Effector CD4-positive, alpha-beta T cell (primary cell): Measurements from ENCODE around the gene DENND1B.

Source experiments
- DNase-seq: peaks from one replicate; pipeline ENCODE4 v3.0.0-alpha.2; 2020

The DENND1B gene

DNA sequence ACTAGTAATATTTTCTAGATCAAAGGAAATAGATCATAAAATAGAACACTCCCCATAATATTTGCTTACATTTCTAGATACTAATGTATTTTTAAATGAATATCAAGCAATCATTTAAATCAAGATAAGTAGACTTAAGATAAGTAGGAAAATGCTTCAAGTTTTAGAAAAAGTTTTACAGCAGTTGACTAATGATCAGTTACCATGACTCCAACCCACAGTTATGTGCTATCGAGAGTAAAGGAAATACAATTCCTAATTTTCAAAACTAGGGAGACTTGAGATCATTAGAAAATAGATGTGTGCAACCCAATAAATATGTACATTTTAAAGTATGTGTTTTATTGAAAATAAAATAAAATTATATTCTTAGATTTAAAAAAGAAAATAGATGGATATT is 95.0 kb downstream of the DENND1B start:
- no peak for DNase-seq

DNA sequence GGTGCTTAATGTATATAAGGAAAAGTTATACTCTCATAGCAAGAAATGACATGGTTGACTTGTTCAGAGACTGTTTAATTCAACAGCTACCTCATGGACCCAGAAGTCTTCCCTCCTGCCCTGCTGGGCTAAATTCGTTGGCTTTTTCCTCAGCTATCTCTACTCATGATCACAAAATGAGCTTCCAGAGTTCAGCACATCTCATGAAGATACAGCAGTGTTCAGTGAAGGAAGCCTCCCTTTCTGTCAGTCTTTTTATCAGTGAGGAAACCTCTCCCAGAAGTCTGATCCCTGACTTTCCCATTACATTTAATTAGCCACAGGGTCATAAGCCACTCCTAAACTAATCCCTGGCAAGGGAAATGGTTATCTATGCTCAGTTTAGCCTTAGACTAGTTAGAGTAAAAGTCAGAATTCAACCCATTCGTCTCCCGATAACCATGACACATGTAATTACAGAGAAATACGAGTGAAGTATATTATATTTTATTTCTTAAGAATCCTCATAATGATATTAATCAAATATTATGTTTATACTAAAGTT is 97.5 kb downstream of the DENND1B start:
- DNase-seq = no peak

DNA sequence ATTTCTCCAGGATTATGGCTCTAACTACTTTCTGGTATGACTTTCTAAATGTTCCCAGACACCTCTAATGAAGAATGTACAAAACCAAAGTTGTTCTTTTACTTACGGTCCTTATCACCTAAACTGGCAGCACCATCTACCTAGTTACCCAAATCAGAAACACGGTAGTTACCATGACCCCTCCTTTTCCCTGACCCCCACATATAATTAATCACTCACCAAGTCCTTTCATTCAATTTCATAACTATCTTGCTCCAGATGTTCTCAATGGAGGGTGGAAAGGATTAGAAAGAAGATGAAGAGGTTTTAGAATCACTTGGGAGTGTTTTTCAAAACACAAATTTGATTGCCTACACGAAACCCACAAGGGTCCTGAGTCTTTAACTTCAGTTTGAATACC is 98.0 kb downstream of the DENND1B start:
- DNase-seq = no peak

DNA sequence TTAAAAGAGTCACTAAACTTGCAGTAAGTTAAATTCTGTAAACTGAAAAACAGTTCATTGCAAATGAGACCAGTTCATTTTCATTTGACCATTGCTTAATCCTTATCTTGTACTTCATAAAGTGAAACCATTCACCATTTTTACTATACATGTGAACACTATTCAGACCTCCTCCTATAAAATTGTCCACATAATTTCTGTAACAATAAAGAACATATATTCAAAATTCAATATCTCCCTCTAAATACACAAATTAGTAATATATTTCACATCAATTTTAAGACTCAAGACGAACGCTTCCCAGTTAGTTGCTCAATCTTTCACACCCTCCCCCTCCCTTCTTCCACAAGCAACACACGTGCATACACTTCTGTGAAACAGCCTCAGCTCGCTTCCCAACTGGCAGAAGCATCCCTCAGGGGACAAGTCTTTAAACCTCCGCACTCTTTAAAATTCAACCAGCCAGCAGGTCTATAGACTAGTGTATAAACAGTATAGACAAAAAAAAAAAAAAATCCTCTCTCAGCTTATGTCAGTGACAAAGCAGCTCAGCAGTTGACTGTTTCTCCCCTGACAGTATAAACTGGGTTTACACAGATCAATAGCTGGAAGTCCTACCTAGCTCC is 99.6 kb downstream of the DENND1B start:
- DNase-seq = no peak

DNA sequence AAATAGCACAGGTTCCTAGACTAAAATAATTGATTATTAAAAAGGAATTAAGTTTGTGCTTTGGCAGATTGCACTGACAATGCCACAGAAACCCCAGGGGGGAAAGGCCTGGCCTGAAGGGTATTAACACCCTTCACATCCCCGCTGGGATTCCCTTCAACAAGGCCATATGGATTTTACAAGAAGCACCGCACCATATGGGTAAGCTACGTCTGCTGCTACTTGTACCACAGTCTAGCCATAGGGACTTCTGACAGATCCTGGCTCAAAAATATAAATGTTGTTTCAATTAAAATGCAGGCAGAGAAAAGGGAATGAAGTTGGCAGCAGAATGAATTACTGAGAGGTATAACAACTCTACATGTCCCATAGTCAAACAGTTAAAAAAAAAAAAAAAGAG is 101.0 kb downstream of the DENND1B start:
- DNase-seq = no peak

DNA sequence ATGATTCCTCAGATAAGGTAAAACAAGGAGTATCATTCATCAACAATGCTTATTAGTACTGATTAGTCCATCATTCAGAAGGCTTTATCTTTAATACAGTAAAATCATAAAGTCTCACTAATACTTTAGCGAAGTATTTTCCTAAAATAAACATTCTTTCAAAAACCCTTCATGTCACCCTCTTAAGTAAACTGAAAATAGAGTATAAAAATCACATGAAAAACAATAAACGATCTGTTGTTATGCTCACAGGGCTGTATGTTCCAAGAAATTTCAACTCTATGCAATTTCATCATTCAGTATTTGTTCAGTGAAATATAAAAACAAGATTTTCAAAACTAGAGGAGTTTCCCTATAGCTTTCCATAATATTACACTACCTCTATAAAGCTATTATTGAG is 102.0 kb downstream of the DENND1B start:
- no peak for DNase-seq

DNA sequence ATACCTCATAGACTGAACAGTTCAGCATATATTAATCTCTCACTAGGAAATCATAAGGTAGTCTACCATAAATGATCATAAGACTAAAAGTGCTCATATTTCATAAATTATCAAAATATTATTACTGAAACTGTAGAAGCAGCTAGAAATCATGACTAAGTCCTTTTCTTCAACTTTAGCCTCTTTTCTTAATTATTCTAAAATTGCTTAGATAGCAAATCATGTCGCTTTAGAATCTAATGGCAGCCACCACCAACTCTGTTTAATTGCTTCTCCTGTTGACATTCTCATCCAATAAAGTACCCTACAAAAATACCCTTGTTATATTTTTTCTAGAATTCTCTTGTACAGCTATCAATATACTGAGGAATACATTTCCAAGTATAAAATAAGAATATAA is 102.9 kb downstream of the DENND1B start:
- no peak for DNase-seq

DNA sequence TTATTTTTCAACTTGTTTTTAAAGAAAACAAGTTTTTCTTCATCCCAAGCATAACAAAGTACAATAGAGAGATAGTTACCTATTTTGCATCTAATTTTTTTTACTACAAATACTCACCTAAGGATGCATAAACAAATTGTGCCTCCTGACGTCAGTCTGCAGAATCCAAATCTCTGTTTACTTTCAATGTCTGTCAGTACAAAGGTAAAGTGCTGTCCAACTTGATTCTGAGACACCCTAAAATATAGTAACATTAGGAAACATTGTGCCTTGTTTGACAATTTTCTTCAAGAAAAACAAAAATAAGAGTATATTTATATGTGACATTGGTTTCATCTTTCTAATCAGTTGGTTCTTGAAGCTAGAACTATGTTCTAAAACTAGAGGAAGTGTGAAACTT is 103.4 kb downstream of the DENND1B start:
- no peak for DNase-seq

DNA sequence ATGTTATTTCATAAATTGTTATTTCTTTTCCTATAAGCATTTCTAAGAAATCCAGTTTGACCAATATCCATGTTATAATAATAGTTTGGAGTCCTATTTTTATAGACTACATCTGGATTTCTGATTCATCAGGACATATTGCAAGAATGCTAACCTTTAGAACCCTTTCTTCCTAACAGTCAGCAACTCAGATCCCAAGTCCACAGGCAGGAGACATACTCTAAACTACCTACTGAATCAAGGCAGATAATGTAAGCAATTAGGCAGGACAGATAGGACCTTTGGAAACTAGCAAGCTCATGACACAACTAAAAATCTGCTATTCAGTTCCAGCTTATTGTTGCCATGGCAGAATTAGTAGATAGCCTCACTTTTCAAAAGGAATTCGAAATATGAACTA is 104.1 kb downstream of the DENND1B start:
- no peak for DNase-seq

DNA sequence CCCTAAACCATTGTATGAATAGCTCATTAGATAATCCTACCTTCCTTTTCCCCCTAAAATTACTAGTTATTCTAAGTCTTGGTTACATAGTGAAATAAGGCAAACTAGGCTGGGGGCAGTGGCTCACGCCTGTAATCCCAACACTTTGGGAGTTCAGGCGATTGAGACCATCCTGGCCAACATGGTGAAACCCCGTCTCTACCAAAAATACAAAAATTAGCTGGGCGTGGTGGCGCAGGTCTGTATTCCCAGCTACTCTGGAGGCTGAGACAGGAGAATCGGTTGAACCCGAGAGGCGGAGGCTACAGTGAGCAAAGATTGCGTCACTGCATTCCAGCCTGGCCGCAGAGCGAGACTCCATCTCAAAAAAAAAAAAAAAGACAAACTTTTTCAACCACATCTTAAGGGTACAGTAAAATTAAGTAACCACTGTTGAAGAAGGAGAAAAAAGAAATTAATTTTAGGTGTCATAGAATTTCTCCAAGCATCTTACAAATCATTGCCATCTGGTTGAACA is 108.5 kb downstream of the DENND1B start:
- DNase-seq = no peak

DNA sequence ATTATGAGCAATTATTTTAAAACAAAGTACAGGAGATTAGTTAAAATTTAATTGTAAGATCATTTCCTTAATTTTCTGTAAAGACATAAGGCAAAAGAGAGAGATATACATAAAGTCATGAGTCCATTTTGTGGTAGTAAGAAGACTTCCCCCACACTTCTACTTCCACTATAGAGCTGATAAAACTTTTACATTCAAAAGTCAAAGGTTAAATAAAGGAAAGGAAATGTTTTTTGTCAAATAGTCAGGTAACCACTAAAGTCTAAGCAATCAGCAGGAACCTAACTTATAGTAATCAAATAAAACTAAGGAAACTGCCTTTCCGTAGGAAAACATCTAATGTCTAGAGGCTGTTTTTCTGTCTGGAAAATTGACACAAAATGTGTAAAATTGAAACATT is 110.9 kb downstream of the DENND1B start:
- DNase-seq = no peak

DNA sequence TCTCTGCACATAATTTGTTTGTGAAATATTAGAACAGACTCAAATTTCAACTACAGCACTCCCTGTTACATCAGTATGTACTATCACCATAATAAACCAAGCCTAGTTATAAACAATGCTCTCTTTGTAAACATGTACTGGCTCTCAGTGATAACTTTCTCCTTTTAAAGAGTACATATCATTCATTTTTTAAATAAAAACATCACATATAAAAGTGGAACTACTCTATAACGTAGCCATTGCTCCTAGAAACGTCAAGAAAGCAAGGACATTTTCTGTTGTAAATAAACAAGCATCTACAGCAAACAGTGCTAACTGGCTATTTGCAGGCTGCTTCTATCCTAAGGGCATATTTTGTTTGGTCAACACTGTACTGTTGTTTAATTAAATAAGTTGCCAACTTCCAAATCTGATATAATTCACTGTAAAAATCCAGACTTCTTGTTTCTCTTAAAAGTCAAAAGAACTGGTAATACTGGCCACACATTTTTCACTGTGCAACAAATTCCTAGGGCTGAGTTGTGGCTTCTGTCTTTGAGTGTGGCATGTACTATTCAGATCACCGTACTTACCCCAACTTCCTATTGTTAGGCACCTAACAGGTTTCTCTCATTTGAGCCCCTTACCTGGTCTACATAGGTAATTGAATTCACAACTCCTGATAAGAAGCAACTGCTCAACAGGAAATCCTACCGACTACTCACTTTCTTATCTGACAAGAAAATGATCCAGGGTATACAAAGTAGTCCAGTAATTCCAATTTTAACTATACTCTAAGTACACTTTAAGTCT is 111.9 kb downstream of the DENND1B start:
- DNase-seq = no peak

DNA sequence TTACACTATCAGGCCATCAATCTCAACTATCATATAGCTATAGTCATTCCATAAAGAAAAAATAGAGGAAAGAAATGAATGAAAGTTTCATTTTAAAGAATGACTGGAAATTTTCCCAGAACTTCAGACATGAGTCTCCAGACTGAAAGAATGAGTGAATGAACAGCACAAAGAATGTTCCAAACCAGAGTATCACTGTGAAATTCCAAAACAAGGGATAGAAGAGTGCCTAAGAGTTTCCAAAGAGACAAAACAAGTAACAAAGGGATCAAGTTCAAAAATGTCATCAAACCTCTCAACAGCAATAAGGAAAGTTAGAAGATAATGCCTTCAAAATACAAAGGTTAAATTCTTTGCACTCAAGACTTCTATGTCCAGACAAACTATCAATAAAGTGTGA is 114.9 kb downstream of the DENND1B start:
- DNase-seq = no peak

DNA sequence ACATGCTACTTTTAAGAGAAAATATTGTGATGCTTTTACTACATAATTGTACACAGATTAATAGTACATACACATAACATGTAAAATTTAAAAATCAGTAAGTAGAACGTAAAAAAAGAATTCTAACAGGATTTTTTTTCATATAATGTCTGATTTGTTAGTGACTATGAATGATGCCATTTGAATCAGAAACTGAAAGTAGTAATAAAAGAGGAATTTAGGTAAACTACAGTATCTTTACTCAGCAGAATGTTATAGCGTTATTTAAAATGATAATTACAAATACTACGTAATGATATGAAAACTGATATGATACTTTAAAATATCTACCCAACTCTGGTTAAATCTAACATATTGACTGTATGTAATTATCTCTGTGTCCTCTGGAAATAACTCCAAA is 116.1 kb downstream of the DENND1B start:
- DNase-seq = no peak

DNA sequence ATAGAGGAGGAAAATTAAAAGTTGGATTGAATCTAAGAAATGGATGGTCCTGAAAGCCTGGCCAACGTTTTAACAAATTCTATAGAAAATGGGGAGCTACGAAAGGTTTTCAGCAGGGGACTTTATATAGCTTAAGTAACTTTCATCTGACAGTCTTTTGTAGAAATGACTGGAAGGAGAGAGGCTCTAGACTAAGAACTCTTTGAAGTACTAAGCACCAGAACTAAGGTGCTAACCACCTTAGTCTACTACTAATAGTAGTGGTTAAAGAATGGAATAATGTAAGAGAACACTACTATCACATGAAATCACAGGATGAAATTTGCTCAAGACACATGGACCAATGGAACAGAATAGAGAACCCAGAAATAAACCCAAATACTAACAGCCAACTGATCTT is 126.1 kb downstream of the DENND1B start:
- no peak for DNase-seq

DNA sequence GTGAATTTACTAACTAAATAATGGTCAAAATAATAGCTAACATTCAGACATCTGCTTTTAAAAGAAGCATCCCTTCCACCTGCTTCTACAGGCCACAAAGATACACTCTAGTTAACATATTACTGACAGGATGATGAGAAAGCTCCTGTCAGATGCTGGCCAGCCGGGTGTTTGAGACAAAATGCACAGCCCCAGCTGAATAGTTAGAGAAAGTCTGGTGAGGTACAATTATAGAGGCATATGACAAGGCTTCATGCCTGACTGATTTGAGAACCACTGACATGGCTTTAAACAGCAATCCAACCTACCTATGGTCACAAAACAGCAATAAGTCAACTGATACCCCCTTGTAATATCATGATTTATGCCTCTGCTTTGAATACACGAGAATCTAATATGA is 137.0 kb downstream of the DENND1B start:
- DNase-seq = no peak

DNA sequence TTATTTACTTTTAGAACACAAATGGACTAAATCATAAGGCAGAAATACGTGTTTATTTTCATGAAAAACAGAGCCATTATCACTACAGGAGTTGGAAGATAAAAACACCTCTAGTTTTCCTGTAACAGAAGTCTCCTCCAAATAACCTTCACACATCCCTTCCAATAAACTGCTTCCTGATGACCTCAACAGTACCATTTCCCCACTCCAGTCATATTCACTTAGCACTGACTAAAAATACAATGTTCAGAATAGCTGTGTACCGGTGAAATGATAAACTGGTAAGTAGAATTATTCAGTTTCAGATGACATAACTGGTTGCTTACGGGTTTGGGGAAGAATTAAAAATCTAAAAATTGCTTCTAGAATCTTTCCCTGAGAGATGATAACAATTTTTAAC is 137.9 kb downstream of the DENND1B start:
- no peak for DNase-seq

DNA sequence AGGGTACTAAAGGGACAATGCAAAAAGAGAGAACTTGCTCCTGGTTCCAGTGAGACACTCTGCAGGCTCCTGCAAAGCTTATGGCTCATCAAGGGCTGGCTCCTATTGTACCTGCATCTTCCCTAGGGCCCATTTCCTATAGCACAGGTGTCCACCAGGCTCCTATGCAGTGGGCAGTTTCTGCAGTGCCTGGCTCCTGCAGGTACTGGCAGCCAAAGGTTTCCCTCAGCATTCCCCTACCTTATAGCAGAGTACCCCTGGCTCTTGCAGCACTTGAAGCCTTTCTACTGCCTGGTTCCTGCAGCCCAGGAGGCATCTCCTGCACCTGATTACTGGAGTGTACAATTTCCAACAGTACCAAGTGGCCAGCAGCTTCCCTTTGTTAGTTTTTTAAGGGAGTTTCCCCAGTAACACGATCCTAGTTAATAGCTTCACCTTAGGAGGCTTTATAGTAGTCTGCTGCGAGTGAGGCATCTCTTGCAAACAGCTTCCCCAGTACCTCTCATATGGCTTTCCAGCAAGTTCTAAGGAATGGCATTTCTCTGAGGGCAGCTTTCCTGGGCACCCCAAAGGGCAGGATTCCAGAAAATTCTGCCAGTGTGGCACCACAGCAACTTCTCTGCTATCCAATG is 141.7 kb downstream of the DENND1B start:
- DNase-seq = no peak

DNA sequence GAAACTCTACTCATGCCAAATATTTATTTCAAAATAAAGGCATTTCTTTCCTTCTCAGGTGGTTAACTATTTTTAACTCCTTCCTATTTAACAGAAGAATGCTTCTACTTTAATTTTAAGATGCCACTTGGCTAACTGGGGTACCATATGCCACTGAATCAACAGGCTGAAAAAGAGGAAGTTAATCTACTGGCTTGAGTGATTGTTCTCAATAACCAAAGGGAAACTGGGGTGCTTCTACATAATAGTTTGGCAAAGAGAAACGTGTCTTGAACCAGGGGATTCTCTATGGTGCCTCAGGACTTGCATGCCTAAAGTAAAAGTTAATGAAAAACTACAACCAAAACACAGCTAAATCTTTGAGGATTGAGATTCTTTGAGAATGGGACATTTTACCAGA is 142.6 kb downstream of the DENND1B start:
- no peak for DNase-seq

DNA sequence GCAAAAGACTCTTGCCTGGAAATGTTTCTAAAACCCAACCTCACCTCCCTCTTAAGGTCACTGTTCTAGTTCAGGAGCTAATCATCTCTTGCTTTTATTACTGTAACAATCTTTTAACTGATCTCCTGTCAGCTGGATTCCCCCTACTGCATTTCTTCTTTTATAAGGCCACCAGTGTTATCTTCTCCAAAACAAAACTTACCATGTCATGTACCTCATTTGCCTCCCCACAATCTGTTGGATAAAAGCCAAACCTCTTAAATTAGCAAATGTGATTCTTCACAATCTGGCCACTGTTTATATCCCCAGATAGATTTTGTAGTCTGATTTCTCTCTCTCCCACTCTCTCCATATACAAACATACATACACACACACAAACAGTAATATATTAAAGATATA is 143.3 kb downstream of the DENND1B start:
- no peak for DNase-seq

DNA sequence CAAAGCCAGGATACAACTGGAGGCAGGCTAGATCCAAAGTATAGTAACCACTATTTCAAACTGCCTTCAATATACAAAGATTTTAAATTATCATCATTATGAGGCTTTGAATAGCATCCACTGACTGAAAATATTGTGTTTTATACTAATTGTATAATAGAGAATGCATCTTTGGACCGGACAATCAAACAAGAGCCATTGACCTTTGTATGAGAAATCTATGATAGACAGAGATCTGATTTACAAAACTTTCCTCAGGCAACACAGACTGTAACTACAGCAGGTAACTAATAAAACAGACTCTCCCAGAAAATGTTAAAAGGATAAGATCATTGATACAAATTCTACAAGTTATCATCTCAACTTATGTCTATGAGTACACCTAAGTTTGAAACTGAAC is 152.9 kb downstream of the DENND1B start:
- no peak for DNase-seq

DNA sequence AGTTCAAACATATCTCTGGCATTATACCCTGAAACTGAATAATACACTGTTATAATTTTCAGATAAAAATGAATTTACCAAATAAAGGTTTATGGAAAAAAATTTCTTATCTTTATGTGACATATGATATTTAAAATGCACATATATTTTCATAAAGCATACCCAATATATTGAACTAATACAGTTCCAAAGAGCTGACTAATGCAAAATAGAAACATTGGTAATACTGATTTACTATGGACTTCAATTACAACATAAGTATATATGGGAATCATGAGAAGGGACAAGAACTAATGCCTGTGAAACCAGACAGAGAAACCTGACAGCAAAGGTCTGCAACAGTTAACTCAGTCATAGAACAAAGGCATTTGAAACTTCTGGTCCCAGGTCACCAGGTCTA is 153.5 kb downstream of the DENND1B start:
- no peak for DNase-seq

DNA sequence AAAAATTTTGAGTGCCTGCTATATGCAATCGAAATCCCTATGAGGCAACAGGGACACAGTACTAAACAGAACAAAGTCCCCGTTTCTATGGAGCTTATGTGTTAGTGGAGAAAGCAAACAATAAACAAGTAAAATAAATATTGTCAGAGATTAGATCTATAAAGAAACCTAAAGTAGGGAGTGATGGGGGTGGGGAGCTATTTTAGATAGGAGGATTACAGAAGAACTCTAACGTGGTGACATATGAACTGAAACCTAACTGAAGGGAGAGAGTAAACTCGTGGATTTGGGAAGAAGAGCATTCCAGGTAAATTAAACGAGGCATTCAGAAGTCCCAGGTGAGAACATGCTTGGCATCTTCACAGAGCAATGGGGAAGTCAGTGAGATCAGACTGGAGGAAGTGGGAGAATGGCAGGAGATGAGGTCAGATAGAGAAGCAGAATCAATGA is 154.5 kb downstream of the DENND1B start:
- no peak for DNase-seq
